GM23338 (cell line): ENCODE measurements around the gene GRM4. TPM values are rescaled to one million over a fixed set of nuclear protein-coding genes. Genes with fewer than 3 reads are reported as not detected.

Source experiments
- EZH2 ChIP-seq: fragments of 200-600 bp; sonication (generic); IDR thresholded peaks from one replicate; pipeline ENCODE4 v1.8.0; 2017; ENCODE audit warnings: antibody characterized with exemption, mild to moderate bottlenecking, low read depth; ENCODE audit not compliant: unreplicated experiment
- EZH2phosphoT487 ChIP-seq: fragments of 200-600 bp; sonication (generic); IDR thresholded peaks from one replicate; pipeline ENCODE4 v1.8.1; 2018; ENCODE audit warnings: antibody characterized with exemption; ENCODE audit not compliant: unreplicated experiment
- NANOG ChIP-seq: IDR thresholded peaks from 2 replicates; pipeline ENCODE4 v1.6.1; 2016; ENCODE audit warnings: antibody characterized with exemption, borderline replicate concordance
- POLR2AphosphoS5 ChIP-seq: IDR thresholded peaks from 2 replicates; pipeline ENCODE4 v1.6.1; 2016; ENCODE audit warnings: antibody characterized with exemption, low read depth
- ZNF114 ChIP-seq: fragments of 250-450 bp; sonication (Bioruptor Pico); IDR thresholded peaks from 2 replicates; pipeline ENCODE4 v1.5.0; 2020; ENCODE audit warnings: mild to moderate bottlenecking, moderate library complexity
- ZNF331 ChIP-seq: fragments of 250-450 bp; sonication (Bioruptor Pico); IDR thresholded peaks from 2 replicates; pipeline ENCODE4 v1.5.0; 2020; ENCODE audit warnings: low read depth, mild to moderate bottlenecking, moderate library complexity
- polyA plus RNA-seq: library from polyadenylated mRNA; unstranded; fragments of >200 nt; fragmentation: Nextera tagmentation; extraction: Ambion mirVana; gene quantifications from 2 replicates; pipeline ENCODE4 v1.2.1, GENCODE V29; 2016
- total RNA-seq: library from RNA; depleted of rRNA; stranded (reverse); fragments of >200 nt; shearing (Covaris generic); gene quantifications from 2 replicates; pipeline ENCODE4 v1.2.3, GENCODE V29; 2014
- TF ChIP-seq, protein P1 (sequence below): fragments of 250-450 bp; sonication (Bioruptor Pico); IDR thresholded peaks from 2 replicates; pipeline ENCODE4 v1.5.0; 2020; ENCODE audit warnings: mild to moderate bottlenecking, moderate library complexity

GRM4 gene
- total and polyA plus RNA-seq, 2 experiments from 2014 or later = 7.0 to 30.6 TPM

- TF ChIP-seq, protein P1, sequence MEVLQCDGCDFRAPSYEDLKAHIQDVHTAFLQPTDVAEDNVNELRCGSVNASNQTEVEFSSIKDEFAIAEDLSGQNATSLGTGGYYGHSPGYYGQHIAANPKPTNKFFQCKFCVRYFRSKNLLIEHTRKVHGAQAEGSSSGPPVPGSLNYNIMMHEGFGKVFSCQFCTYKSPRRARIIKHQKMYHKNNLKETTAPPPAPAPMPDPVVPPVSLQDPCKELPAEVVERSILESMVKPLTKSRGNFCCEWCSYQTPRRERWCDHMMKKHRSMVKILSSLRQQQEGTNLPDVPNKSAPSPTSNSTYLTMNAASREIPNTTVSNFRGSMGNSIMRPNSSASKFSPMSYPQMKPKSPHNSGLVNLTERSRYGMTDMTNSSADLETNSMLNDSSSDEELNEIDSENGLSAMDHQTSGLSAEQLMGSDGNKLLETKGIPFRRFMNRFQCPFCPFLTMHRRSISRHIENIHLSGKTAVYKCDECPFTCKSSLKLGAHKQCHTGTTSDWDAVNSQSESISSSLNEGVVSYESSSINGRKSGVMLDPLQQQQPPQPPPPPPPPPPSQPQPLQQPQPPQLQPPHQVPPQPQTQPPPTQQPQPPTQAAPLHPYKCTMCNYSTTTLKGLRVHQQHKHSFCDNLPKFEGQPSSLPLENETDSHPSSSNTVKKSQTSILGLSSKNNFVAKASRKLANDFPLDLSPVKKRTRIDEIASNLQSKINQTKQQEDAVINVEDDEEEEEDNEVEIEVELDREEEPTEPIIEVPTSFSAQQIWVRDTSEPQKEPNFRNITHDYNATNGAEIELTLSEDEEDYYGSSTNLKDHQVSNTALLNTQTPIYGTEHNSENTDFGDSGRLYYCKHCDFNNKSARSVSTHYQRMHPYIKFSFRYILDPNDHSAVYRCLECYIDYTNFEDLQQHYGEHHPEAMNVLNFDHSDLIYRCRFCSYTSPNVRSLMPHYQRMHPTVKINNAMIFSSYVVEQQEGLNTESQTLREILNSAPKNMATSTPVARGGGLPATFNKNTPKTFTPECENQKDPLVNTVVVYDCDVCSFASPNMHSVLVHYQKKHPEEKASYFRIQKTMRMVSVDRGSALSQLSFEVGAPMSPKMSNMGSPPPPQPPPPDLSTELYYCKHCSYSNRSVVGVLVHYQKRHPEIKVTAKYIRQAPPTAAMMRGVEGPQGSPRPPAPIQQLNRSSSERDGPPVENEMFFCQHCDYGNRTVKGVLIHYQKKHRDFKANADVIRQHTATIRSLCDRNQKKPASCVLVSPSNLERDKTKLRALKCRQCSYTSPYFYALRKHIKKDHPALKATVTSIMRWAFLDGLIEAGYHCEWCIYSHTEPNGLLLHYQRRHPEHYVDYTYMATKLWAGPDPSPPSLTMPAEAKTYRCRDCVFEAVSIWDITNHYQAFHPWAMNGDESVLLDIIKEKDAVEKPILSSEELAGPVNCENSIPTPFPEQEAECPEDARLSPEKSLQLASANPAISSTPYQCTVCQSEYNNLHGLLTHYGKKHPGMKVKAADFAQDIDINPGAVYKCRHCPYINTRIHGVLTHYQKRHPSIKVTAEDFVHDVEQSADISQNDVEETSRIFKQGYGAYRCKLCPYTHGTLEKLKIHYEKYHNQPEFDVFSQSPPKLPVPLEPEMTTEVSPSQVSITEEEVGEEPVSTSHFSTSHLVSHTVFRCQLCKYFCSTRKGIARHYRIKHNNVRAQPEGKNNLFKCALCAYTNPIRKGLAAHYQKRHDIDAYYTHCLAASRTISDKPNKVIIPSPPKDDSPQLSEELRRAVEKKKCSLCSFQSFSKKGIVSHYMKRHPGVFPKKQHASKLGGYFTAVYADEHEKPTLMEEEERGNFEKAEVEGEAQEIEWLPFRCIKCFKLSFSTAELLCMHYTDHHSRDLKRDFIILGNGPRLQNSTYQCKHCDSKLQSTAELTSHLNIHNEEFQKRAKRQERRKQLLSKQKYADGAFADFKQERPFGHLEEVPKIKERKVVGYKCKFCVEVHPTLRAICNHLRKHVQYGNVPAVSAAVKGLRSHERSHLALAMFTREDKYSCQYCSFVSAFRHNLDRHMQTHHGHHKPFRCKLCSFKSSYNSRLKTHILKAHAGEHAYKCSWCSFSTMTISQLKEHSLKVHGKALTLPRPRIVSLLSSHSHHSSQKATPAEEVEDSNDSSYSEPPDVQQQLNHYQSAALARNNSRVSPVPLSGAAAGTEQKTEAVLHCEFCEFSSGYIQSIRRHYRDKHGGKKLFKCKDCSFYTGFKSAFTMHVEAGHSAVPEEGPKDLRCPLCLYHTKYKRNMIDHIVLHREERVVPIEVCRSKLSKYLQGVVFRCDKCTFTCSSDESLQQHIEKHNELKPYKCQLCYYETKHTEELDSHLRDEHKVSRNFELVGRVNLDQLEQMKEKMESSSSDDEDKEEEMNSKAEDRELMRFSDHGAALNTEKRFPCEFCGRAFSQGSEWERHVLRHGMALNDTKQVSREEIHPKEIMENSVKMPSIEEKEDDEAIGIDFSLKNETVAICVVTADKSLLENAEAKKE = no peak
- TF ChIP-seq ZNF331 (CRISPR knock-in tag) = no peak
- TF ChIP-seq NANOG = no peak
- no peak for TF ChIP-seq EZH2
- no peak for TF ChIP-seq EZH2phosphoT487
- no peak for TF ChIP-seq POLR2AphosphoS5
- TF ChIP-seq ZNF114 (CRISPR knock-in tag) = no peak
These were observed 96.2 kb downstream of the GRM4 start (continued) for GRCh38 chr6:34049395-34050342.
